H1 (cell line): ENCODE results near the gene RBFOX1. TPM values are rescaled to one million over a fixed set of nuclear protein-coding genes. Genes with fewer than 3 reads are reported as not detected.

Experiments
- CTCF ChIA-PET: fragments of 300-600 bp; sonication (Branson Sonifier 250); formaldehyde crosslinking; loops from one replicate; lab custom pipeline; 2021; ENCODE audit not compliant: partially characterized antibody; lab: Charles Lee
- POLR2A ChIA-PET: fragments of 300-600 bp; sonication (Branson Sonifier 250); formaldehyde crosslinking; loops from one replicate; lab custom pipeline; 2021; ENCODE audit warnings: inconsistent platforms; ENCODE audit not compliant: partially characterized antibody; lab: Charles Lee
- DNase-seq, 2 experiments: peaks; one replicate each; pipeline versions ENCODE4 v3.0.0 to v3.0.0-alpha.2; 2010 to 2022; ENCODE audit warnings: low spot score in 2 of 2, low read depth in 1 of 2, mixed read lengths in 1 of 2
- FAIRE-seq: peaks from 2 replicates; lab custom pipeline; 2011; peaks lifted over from hg19 to GRCh38; lab: Jason Lieb, UNC
- H2AFZ ChIP-seq: 2 replicates; pipeline ENCODE4 v1.8.1; 2012; ENCODE audit warnings: low read length, inconsistent platforms
- H2AK5ac ChIP-seq: 2 replicates; pipeline ENCODE4 v1.6.1; 2013; ENCODE audit warnings: low read depth, low read length
- H2BK120ac ChIP-seq: replicated peaks from 2 replicates; pipeline ENCODE3; 2013; ENCODE audit warnings: low read depth, low read length, inconsistent platforms
- H2BK12ac ChIP-seq: 2 replicates; pipeline ENCODE4 v1.6.1; 2013; ENCODE audit warnings: low read depth, low read length
- H2BK15ac ChIP-seq: 2 replicates; pipeline ENCODE4 v1.6.1; 2013; ENCODE audit warnings: low read length
- H2BK20ac ChIP-seq: 2 replicates; pipeline ENCODE4 v1.6.1; 2013; ENCODE audit warnings: low read length
- H2BK5ac ChIP-seq: 2 replicates; pipeline ENCODE4 v1.6.1; 2013; ENCODE audit warnings: low read depth, low read length
- H3K14ac ChIP-seq: 2 replicates; pipeline ENCODE4 v1.6.1; 2013; ENCODE audit warnings: inconsistent platforms; ENCODE audit not compliant: insufficient read length
- H3K18ac ChIP-seq: 2 replicates; pipeline ENCODE4 v1.6.1; 2013; ENCODE audit warnings: low read length; ENCODE audit errors: extremely low read depth
- H3K23ac ChIP-seq: 2 replicates; pipeline ENCODE4 v1.6.1; 2013; ENCODE audit warnings: inconsistent platforms; ENCODE audit not compliant: insufficient read length
- H3K23me2 ChIP-seq: 2 replicates; pipeline ENCODE4 v1.6.1; 2013; ENCODE audit warnings: low read depth, low read length
- H3K27ac ChIP-seq: 2 replicates; pipeline ENCODE4 v1.6.1; 2011; ENCODE audit warnings: low read depth, low read length, inconsistent platforms
- H3K27me3 ChIP-seq, 4 experiments: replicated peaks in 1 of 4; 1 replicate in 1 of 4; 2 replicates in 3 of 4; pipeline versions ENCODE4 v1.6.1 to v1.8.1; 2011 to 2013; ENCODE audit warnings: low read length in 3 of 4, mild to moderate bottlenecking in 3 of 4, inconsistent platforms in 2 of 4, mixed read lengths in 2 of 4, moderate library complexity in 1 of 4; ENCODE audit not compliant: control insufficient read depth in 3 of 4, insufficient read depth in 3 of 4; ENCODE audit errors: extremely low read depth in 1 of 4
- H3K36me3 ChIP-seq, 4 experiments: 2 replicates each; pipeline versions ENCODE4 v1.6.1 to v1.8.1; 2011 to 2013; ENCODE audit warnings: mild to moderate bottlenecking in 4 of 4, low read length in 3 of 4, moderate library complexity in 2 of 4, control low read depth in 1 of 4, inconsistent platforms in 1 of 4; ENCODE audit not compliant: insufficient read depth in 4 of 4, control insufficient read depth in 2 of 4
- H3K4ac ChIP-seq: replicated peaks from 2 replicates; pipeline ENCODE3; 2013; ENCODE audit warnings: low read length, low read depth, mixed read lengths, inconsistent platforms; ENCODE audit not compliant: insufficient read length
- H3K4me1 ChIP-seq, 4 experiments: replicated peaks in 1 of 4; 1 replicate in 1 of 4; 2 replicates in 3 of 4; pipeline versions ENCODE4 v1.6.1 to v1.8.1; 2011 to 2013; ENCODE audit warnings: low read length in 3 of 4, inconsistent platforms in 2 of 4, mixed read lengths in 1 of 4; ENCODE audit not compliant: insufficient read depth in 4 of 4, control insufficient read depth in 3 of 4
- H3K4me2 ChIP-seq, 2 experiments: 2 replicates each; pipeline versions ENCODE4 v1.6.1 to v1.8.1; 2011 to 2013; ENCODE audit warnings: low read depth in 2 of 2, low read length in 2 of 2, control low read depth in 1 of 2, inconsistent platforms in 1 of 2, mild to moderate bottlenecking in 1 of 2; ENCODE audit not compliant: insufficient read depth in 1 of 2
- H3K4me3 ChIP-seq, 4 experiments: fragments of 200-600, 300-600 bp in 1 of 4; sonication (generic), shearing (Covaris generic), sonication (Bioruptor Twin) in 1 of 4; 2 replicates each; pipeline versions ENCODE4 v1.5.1 to v1.8.1; 2011 to 2016; ENCODE audit warnings: low read length in 4 of 4, low read depth in 3 of 4, control low read depth in 2 of 4, inconsistent platforms in 2 of 4, mild to moderate bottlenecking in 2 of 4, mixed read lengths in 1 of 4, moderate library complexity in 1 of 4; ENCODE audit not compliant: insufficient read depth in 2 of 4; ENCODE audit errors: extremely low read depth in 1 of 4
- H3K56ac ChIP-seq: replicated peaks from 2 replicates; pipeline ENCODE3; 2013; ENCODE audit warnings: low read depth, mild to moderate bottlenecking, mixed read lengths, low read length, inconsistent platforms; ENCODE audit not compliant: insufficient read length
- H3K79me1 ChIP-seq: 2 replicates; pipeline ENCODE4 v1.6.1; 2013; ENCODE audit warnings: low read depth, low read length, control low read depth
- H3K79me2 ChIP-seq, 2 experiments: 2 replicates each; pipeline versions ENCODE4 v1.6.1 to v1.8.1; 2012 to 2013; ENCODE audit warnings: low read length in 2 of 2, mild to moderate bottlenecking in 2 of 2, inconsistent platforms in 1 of 2; ENCODE audit not compliant: insufficient read depth in 2 of 2, control insufficient read depth in 1 of 2
- H3K9ac ChIP-seq, 4 experiments: replicated peaks in 1 of 4; 1 replicate in 1 of 4; 2 replicates in 3 of 4; pipeline versions ENCODE4 v1.6.1 to v1.8.1; 2011 to 2013; ENCODE audit warnings: low read depth in 3 of 4, low read length in 3 of 4, control low read depth in 2 of 4, mild to moderate bottlenecking in 2 of 4, moderate library complexity in 2 of 4, inconsistent platforms in 1 of 4; ENCODE audit errors: extremely low read depth in 1 of 4
- H3K9me3 ChIP-seq, 2 experiments: 2 replicates each; pipeline versions ENCODE4 v1.6.1 to v1.8.1; 2012 to 2013; ENCODE audit warnings: mild to moderate bottlenecking in 2 of 2, moderate library complexity in 2 of 2, control low read depth in 1 of 2, inconsistent platforms in 1 of 2, low read depth in 1 of 2, low read length in 1 of 2, mixed read lengths in 1 of 2; ENCODE audit not compliant: insufficient read depth in 2 of 2
- H4K20me1 ChIP-seq, 2 experiments: replicated peaks in 1 of 2; 2 replicates each; pipeline versions ENCODE3 to v1.8.1; 2011 to 2013; ENCODE audit warnings: inconsistent platforms in 2 of 2, low read length in 2 of 2, mild to moderate bottlenecking in 1 of 2; ENCODE audit not compliant: insufficient read depth in 2 of 2, control insufficient read depth in 1 of 2
- H4K5ac ChIP-seq: 2 replicates; pipeline ENCODE4 v1.6.1; 2013; ENCODE audit warnings: low read length, low read depth, mixed read lengths, inconsistent platforms; ENCODE audit not compliant: insufficient read length
- H4K8ac ChIP-seq: 2 replicates; pipeline ENCODE4 v1.8.0; 2013; ENCODE audit warnings: mild to moderate bottlenecking, moderate library complexity, low read length, inconsistent platforms; ENCODE audit not compliant: insufficient read depth; ENCODE audit errors: extremely low read depth
- H4K91ac ChIP-seq: replicated peaks from 2 replicates; pipeline ENCODE3; 2013; ENCODE audit warnings: low read length, mixed read lengths, inconsistent platforms; ENCODE audit not compliant: insufficient read length
- BCL11A ChIP-seq, 2 experiments: IDR thresholded peaks; one replicate each; pipeline ENCODE4 v1.6.1; 2011; ENCODE audit warnings: low read depth in 2 of 2, low read length in 2 of 2, mild to moderate bottlenecking in 2 of 2
- CEBPB ChIP-seq: IDR thresholded peaks from 2 replicates; pipeline ENCODE4 v1.6.1; 2012; ENCODE audit warnings: low read depth, low read length
- GTF2F1 ChIP-seq: IDR thresholded peaks from 2 replicates; pipeline ENCODE4 v1.6.1; 2012; ENCODE audit warnings: low read depth, low read length, improper control_type of control experiment, borderline replicate concordance
- HDAC6 ChIP-seq: IDR thresholded peaks from one replicate; pipeline ENCODE4 v1.7.1; 2012; ENCODE audit warnings: low read depth, mild to moderate bottlenecking, inconsistent platforms, low read length, moderate library complexity
- PHF8 ChIP-seq: fragments of 200-600 bp; sonication (generic); conservative IDR thresholded peaks from 2 replicates; pipeline ENCODE4 v1.7.1; 2012; ENCODE audit warnings: low read depth, mild to moderate bottlenecking, inconsistent platforms, low read length, moderate library complexity
- POLR2A ChIP-seq, 2 experiments: IDR thresholded peaks; 1 replicate in 1 of 2; 2 replicates in 1 of 2; pipeline ENCODE4 v1.6.1; 2011; ENCODE audit warnings: low read depth in 2 of 2, low read length in 2 of 2, mild to moderate bottlenecking in 2 of 2; ENCODE audit errors: control extremely low read depth in 1 of 2
- WGBS, 2 experiments: shearing (Covaris generic) in 1 of 2; methylation state at CpG; one replicate each; pipeline versions ENCODE4 v1.1.6 to v1.1.7; 2013 to 2015; ENCODE audit warnings: low lambda C conversion rate in 2 of 2, mixed read lengths in 2 of 2, inconsistent platforms in 1 of 2, low coverage in 1 of 2, missing lambda C conversion rate in 1 of 2; ENCODE audit not compliant: insufficient replicate concordance in 2 of 2, insufficient coverage in 1 of 2, insufficient read length in 1 of 2; ENCODE audit errors: extremely low coverage in 1 of 2, missing lambda C conversion rate in 1 of 2; 5-methylcytosine and 5-hydroxymethylcytosine counted together
- polyA plus RNA-seq, 7 experiments: library from polyadenylated mRNA; depleted of rRNA in 3 of 7; stranded (reverse) in 5 of 7; unstranded in 2 of 7; fragments of >200 nt in 5 of 7; fragments of 200-250 nt in 2 of 7; gene quantifications; 1 replicate in 5 of 7; 2 replicates in 1 of 7; 4 replicates in 1 of 7; pipeline versions ENCODE4 v1.2.1 to v1.2.3, GENCODE V29; 2011 to 2013; ENCODE audit warnings: missing spikeins in 2 of 7, mixed read lengths in 2 of 7
- total RNA-seq: library from RNA; stranded (reverse); fragmentation: NEBNext Ultra II Directional; extraction: Animal tissue kit (Norgen Biotek cat#: 25700); gene quantifications from 2 replicates; pipeline ENCODE4 v1.2.1, GENCODE V29; 2021
- TF ChIP-seq, protein P1 (sequence below): IDR thresholded peaks from 2 replicates; pipeline ENCODE4 v1.6.1; 2012; ENCODE audit warnings: inconsistent platforms

Gene RBFOX1
- total and polyA plus RNA-seq, 2 of the 8 experiments (the other 6 are each of a cell fraction or from before 2014, with no cell fraction given) = 1.7 to 2.8 TPM

DNA sequence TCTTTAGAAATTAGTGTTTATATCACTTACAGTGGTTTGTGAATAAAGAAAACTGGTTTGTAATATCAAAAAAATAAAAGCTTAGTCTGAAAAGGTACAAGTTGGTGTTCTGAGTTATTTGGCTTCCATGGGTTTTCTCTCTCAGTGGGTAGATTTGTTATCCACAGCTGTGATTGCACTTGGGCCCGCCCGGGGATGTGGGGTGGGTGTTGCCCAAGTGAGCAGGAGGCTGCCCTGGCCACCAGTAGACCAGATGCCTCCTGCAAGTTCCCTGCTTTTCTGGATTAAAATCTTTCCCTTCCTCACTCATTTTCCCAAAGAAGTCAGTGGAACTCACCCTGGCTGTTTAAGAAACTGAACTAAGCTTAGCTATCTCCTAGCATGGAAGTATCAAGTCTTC is 380.6 kb downstream of the RBFOX1 start:
- DNase-seq (no peak), FAIRE-seq (no peak)
- H3K4me1 ChIP-seq = peaks cover 0 to 5% (median 2%) of the 10 kb centered on the region in 4 experiments; a peak in 2 of 7 replicates
- no peak overlapping the region for H4K5ac ChIP-seq
- peaks cover 0 to 1% (median 0%) of the 10 kb centered on the region in 4 experiments; a peak in 1 of 7 replicates for H3K27me3 ChIP-seq
- 100% methylated on average over 2 of the region's 2 CpGs; no CpG with 5 or more reads in 1 of the 2 experiments for WGBS, 2 experiments
- H3K79me2 ChIP-seq = no peaks in the 10 kb centered on the region
- H2BK20ac ChIP-seq = no peak overlapping the region
- no peak overlapping the region for H2AFZ ChIP-seq
- H3K14ac ChIP-seq = no peak overlapping the region
- no peak for TF ChIP-seq PHF8
- TF ChIP-seq BCL11A (IDR thresholded peaks at IDR 0.05; ENCODE audit: low read depth in 2 of 2, low read length in 2 of 2) = no peak
- no peak for TF ChIP-seq GTF2F1
- TF ChIP-seq, protein P1, sequence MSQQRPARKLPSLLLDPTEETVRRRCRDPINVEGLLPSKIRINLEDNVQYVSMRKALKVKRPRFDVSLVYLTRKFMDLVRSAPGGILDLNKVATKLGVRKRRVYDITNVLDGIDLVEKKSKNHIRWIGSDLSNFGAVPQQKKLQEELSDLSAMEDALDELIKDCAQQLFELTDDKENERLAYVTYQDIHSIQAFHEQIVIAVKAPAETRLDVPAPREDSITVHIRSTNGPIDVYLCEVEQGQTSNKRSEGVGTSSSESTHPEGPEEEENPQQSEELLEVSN = no peak
- no peak for TF ChIP-seq POLR2A (IDR thresholded peaks at IDR 0.05; ENCODE audit: control extremely low read depth in 1 of 2, low read depth in 2 of 2, low read length in 2 of 2)
- no peak for TF ChIP-seq HDAC6
- TF ChIP-seq CEBPB = no peak
- H3K4me2 ChIP-seq = no peak overlapping the region
- H2BK12ac ChIP-seq = no peak overlapping the region
- H4K20me1 ChIP-seq = no peaks in the 10 kb centered on the region
- no peak overlapping the region for H3K27ac ChIP-seq
- H3K9me3 ChIP-seq = no peaks in the 10 kb centered on the region
- H4K8ac ChIP-seq = no peak overlapping the region; the same call in 1 of the 2 replicates
- no peak overlapping the region for H2BK120ac ChIP-seq
- ChIA-PET CTCF (no interaction called here), POLR2A (no interaction called here)
- no peaks in the 10 kb centered on the region for H3K36me3 ChIP-seq
- H2AK5ac ChIP-seq = no peak overlapping the region
- H3K79me1 ChIP-seq = no peaks in the 10 kb centered on the region
- H3K18ac ChIP-seq = no peak overlapping the region
- H3K23me2 ChIP-seq = no peaks in the 10 kb centered on the region
- H4K91ac ChIP-seq = no peak overlapping the region
- H3K56ac ChIP-seq = no peak overlapping the region
- H3K9ac ChIP-seq = no peak overlapping the region
- no peak overlapping the region for H2BK15ac ChIP-seq
- H3K23ac ChIP-seq = no peak overlapping the region
- H2BK5ac ChIP-seq = no peak overlapping the region
- no peak overlapping the region for H3K4ac ChIP-seq
- H3K4me3 ChIP-seq = no peak overlapping the region
